Peyer's patch (tissue), 4 donors: ENCODE results near the gene ZNF135.

Source experiments
- CTCF ChIP-seq, 6 experiments: fragments of 450-650 bp in 4 of 6; fragments of 200-600 bp in 2 of 6; sonication (generic) in 1 of 6; IDR thresholded peaks; one replicate each; pipeline ENCODE4 v1.5.1; 2017 to 2019; ENCODE audit warnings: antibody characterized with exemption in 6 of 6, mild to moderate bottlenecking in 3 of 6, moderate library complexity in 1 of 6
- POLR2A ChIP-seq, 2 donors: fragments of 450-650 bp; IDR thresholded peaks; one replicate each; pipeline ENCODE4 v1.5.1; 2017; ENCODE audit warnings: antibody characterized with exemption in 2 of 2, mild to moderate bottlenecking in 2 of 2, moderate library complexity in 2 of 2

GRCh38 chr19:58054901-58055874 lies 3.9 kb upstream of the ZNF135 start:
- TF ChIP-seq CTCF (IDR thresholded peaks at IDR 0.05): no peak
- TF ChIP-seq POLR2A (IDR thresholded peaks at IDR 0.05): no peak
